Measurements from ENCODE around the gene DTX3L. TPM values are rescaled to one million over a fixed set of nuclear protein-coding genes. Genes with fewer than 3 reads are reported as not detected.

The DTX3L gene
- total RNA-seq, 4 donors from 2014 or later, result 12.9 to 38.9 (median 23.3) TPM

- no peaks in the 10 kb centered on the region for H3K9me3 ChIP-seq
- H3K4me3 ChIP-seq, result no peak overlapping the region
- H3K36me3 ChIP-seq, result no peaks in the 10 kb centered on the region
- H3K4me1 ChIP-seq, result no peaks in the 10 kb centered on the region
- TF ChIP-seq, protein P1, sequence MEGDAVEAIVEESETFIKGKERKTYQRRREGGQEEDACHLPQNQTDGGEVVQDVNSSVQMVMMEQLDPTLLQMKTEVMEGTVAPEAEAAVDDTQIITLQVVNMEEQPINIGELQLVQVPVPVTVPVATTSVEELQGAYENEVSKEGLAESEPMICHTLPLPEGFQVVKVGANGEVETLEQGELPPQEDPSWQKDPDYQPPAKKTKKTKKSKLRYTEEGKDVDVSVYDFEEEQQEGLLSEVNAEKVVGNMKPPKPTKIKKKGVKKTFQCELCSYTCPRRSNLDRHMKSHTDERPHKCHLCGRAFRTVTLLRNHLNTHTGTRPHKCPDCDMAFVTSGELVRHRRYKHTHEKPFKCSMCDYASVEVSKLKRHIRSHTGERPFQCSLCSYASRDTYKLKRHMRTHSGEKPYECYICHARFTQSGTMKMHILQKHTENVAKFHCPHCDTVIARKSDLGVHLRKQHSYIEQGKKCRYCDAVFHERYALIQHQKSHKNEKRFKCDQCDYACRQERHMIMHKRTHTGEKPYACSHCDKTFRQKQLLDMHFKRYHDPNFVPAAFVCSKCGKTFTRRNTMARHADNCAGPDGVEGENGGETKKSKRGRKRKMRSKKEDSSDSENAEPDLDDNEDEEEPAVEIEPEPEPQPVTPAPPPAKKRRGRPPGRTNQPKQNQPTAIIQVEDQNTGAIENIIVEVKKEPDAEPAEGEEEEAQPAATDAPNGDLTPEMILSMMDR (IDR thresholded peaks at IDR 0.05), result no peak
- no peak for TF ChIP-seq POLR2A (IDR thresholded peaks at IDR 0.05)
- DNase-seq, result no peak
- H3K27ac ChIP-seq, result no peak overlapping the region
- intact Hi-C loops (cut with DNase I; ENCODE audit: low total_unique reads), result no loop called here
- H3K27me3 ChIP-seq, result no peaks in the 10 kb centered on the region
These were observed 28.0 kb upstream of the DTX3L start for GRCh38 chr3:122535964-122536631.

GRCh38 chr3:122536632-122537001, 27.5 kb upstream of the DTX3L start:
- Histone ChIP-seq H3K36me3 (no peaks in the 10 kb centered on the region), H3K4me1 (no peaks in the 10 kb centered on the region), H3K27me3 (no peaks in the 10 kb centered on the region), H3K27ac (no peak overlapping the region), H3K4me3 (no peak overlapping the region), H3K9me3 (no peaks in the 10 kb centered on the region)
- intact Hi-C loops (cut with DNase I; ENCODE audit: low total_unique reads), result no loop called here
- DNase-seq, result no peak
- TF ChIP-seq POLR2A (IDR thresholded peaks at IDR 0.05), result no peak
- TF ChIP-seq, protein P1 (IDR thresholded peaks at IDR 0.05), result no peak

DNA sequence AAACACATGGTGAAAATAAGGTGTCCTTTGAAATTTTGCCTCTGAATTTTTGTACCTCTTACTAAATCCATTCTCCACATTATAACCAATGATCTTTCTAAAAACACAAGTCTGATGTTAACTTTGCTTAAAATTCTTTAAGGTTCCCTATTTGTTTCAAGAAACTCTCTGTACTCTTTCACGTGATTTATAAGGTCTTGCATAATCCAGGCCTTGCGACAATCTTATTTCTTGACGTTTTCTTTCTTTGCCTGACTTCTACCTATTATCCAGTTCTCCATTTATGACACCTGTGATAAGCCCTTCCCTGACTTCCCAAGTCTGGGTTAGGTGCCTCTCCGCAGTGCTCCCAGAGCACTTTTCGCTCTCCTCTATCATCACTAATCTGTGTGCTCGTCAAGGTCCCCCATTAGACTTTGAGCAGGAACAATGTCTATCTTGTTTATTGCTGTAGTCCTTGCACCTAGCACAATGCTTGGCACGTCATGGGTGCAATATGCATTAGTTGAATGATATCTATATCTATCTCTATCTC, 25.1 kb upstream of the DTX3L start:
- intact Hi-C loops (cut with DNase I; ENCODE audit: low total_unique reads), result no loop called here
- DNase-seq, result no peak
- TF ChIP-seq POLR2A (IDR thresholded peaks at IDR 0.05), result no peak
- TF ChIP-seq, protein P1 (IDR thresholded peaks at IDR 0.05), result no peak
- H3K9me3 ChIP-seq, result no peaks in the 10 kb centered on the region
- no peaks in the 10 kb centered on the region for H3K4me1 ChIP-seq
- no peaks in the 10 kb centered on the region for H3K36me3 ChIP-seq
- H3K27me3 ChIP-seq, result no peaks in the 10 kb centered on the region
- no peak overlapping the region for H3K4me3 ChIP-seq
- H3K27ac ChIP-seq, result no peak overlapping the region

DNA sequence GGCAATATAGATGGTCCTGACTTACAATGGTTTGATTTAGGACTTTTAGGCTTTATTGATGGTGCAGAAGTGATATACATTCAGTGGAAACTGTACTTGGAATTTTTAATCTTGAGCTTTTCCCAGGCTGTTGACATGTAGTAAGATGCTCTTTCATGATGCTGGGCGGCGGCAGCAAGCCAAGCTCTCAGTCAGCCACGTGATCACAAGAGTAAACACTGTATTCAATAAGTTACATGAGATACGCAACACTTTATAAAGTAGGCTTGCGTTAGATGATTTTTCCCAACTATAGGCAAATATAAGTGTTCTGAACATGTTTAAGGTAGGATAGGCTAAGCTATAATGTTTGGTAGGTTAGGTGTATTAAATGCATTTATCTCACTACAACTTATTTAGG, 18.0 kb upstream of the DTX3L start:
- no peak overlapping the region for H3K4me3 ChIP-seq
- H3K4me1 ChIP-seq, result no peaks in the 10 kb centered on the region
- intact Hi-C loops (cut with DNase I; ENCODE audit: low total_unique reads), result no loop called here
- no peaks in the 10 kb centered on the region for H3K27me3 ChIP-seq
- H3K27ac ChIP-seq, result no peak overlapping the region
- TF ChIP-seq POLR2A (IDR thresholded peaks at IDR 0.05), result no peak
- TF ChIP-seq, protein P1 (IDR thresholded peaks at IDR 0.05), result no peak
- H3K36me3 ChIP-seq, result no peaks in the 10 kb centered on the region
- H3K9me3 ChIP-seq, result no peaks in the 10 kb centered on the region
- no peak for DNase-seq

DNA sequence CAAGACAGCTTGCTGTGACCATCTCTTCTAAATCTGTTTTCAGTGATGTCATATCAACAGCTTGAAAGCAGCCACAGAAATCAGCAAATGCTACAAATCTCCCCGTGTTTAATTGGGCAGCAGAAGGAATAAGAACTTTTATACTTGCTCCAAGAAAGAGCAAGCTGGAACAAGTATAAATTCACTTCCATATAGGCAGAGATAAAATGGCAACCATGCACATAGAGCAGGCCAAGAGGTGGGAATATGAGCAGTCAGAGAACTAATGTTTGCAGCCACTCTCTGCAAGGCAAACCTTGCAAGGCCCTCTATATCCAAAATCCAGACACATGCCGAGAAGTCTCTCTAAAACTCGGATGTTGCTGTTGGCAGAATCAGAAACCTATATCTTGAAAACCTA, 16.1 kb upstream of the DTX3L start:
- no peak overlapping the region for H3K27ac ChIP-seq
- no peak for TF ChIP-seq POLR2A (IDR thresholded peaks at IDR 0.05)
- TF ChIP-seq, protein P1 (IDR thresholded peaks at IDR 0.05), result no peak
- H3K27me3 ChIP-seq, result no peaks in the 10 kb centered on the region
- H3K9me3 ChIP-seq, result no peaks in the 10 kb centered on the region
- no peaks in the 10 kb centered on the region for H3K4me1 ChIP-seq
- H3K4me3 ChIP-seq, result no peak overlapping the region
- no peak for DNase-seq
- intact Hi-C loops (cut with DNase I; ENCODE audit: low total_unique reads), result no loop called here
- no peaks in the 10 kb centered on the region for H3K36me3 ChIP-seq
